SK-N-MC (cell line): ENCODE results near the gene RBMS1.
"Not testable (repeated sequence)": the region's sequence is repeated elsewhere in the genome, so short reads cannot be mapped to it uniquely, and the experiment has no call there.

Experiments
- DNase-seq: peaks from one replicate; pipeline ENCODE4 v3.0.0-alpha.2; 2011; ENCODE audit warnings: low read depth, low spot score
- H3K27ac ChIP-seq: fragments of 200-600 bp; sonication (generic); 2 replicates; pipeline ENCODE4 v1.5.1; 2016; ENCODE audit warnings: mixed run types
- H3K36me3 ChIP-seq: fragments of 200-600 bp; sonication (generic); 2 replicates; pipeline ENCODE4 v1.6.1; 2017; ENCODE audit warnings: antibody characterized with exemption, low read length, mixed read lengths; ENCODE audit not compliant: insufficient read depth
- H3K4me3 ChIP-seq: fragments of 200-600 bp; sonication (generic); 2 replicates; pipeline ENCODE4 v1.5.1; 2016
- H3K9ac ChIP-seq: fragments of 200-600 bp; sonication (generic); 2 replicates; pipeline ENCODE4 v1.8.0; 2017; ENCODE audit warnings: mixed run types, mixed read lengths; ENCODE audit not compliant: insufficient read length
- H3K9me3 ChIP-seq: fragments of 200-600 bp; sonication (generic); 2 replicates; pipeline ENCODE4 v1.6.1; 2017; ENCODE audit warnings: low read depth, mild to moderate bottlenecking, antibody characterized with exemption, low read length, moderate library complexity, mixed read lengths
- EZH2 ChIP-seq: fragments of 200-600 bp; sonication (generic); IDR thresholded peaks from one replicate; pipeline ENCODE4 v1.6.1; 2017; ENCODE audit warnings: antibody characterized with exemption
- FOXP2 ChIP-seq: optimal IDR thresholded peaks from 2 replicates; pipeline ENCODE3; 2011; ENCODE audit warnings: mild to moderate bottlenecking, moderate library complexity; ENCODE audit not compliant: insufficient read depth; ENCODE audit errors: extremely low read length, control extremely low read depth
- POLR2AphosphoS5 ChIP-seq: IDR thresholded peaks from 2 replicates; pipeline ENCODE4 v1.6.1; 2012; ENCODE audit warnings: mild to moderate bottlenecking, low read depth, low read length, borderline replicate concordance

RBMS1 gene

DNA sequence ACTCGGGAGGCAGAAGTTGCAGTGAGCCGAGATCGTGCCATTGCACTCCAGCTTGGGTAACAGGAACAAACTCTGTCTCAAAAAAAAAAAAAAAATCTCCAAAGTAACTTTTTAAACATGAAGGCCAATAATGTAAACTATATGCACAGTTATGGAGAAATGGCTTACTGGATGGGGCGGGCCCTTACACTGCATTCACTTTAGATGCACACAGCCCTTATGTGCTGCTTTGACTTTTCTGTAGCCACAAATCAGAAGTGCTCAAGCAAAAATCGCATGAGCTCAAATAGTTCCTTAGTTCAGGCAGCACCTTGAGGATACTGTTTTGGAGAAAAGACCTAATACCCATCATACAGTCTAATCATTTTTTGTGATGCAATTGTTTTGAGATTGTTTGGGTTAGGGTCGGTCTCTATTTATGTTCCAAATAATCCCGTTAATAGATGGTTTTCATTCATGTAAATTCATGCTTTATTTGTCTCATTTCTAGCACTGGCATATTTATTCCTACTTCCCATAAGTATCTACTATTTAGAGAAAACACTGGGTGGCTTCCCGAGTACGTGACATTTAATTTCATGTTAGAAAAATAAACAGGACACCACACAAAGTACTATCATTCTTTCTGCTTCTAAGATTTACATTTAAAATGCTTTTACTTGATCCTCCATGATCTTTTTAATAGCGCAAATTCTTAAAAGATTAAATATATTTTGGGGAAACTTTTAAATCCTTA, 34.7 kb downstream of the RBMS1 start:
- no peak for TF ChIP-seq FOXP2
- TF ChIP-seq EZH2, result no peak
- no peak for TF ChIP-seq POLR2AphosphoS5
- Histone ChIP-seq H3K27ac (no peak overlapping the region), H3K9ac (no peak overlapping the region), H3K4me3 (no peak overlapping the region), H3K9me3 (no peaks in the 10 kb centered on the region), H3K36me3 (no peaks in the 10 kb centered on the region)
- no peak for DNase-seq

DNA sequence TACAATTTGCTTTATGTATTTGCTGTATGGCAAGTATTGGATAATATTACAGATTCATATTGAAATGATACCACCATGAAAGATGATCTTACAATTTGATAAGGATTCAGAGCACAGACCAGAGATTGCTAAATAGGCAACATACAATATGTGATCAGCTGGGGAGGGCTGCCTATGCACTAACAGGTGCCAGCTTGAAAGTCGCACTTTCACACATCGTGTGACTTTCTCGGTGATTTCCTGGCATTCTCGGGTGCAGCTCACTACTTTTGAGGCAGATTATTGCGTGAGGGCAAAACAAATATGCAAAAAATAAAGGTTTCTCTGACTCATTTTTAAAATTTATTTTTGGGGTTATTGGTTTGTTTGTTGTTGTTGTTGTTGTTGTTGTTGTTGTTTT, 36.0 kb downstream of the RBMS1 start:
- Histone ChIP-seq H3K9me3 (no peaks in the 10 kb centered on the region), H3K9ac (no peak overlapping the region), H3K4me3 (no peak overlapping the region), H3K36me3 (no peaks in the 10 kb centered on the region), H3K27ac (no peak overlapping the region)
- TF ChIP-seq EZH2 (no peak), FOXP2 (no peak), POLR2AphosphoS5 (no peak)
- no peak for DNase-seq

DNA sequence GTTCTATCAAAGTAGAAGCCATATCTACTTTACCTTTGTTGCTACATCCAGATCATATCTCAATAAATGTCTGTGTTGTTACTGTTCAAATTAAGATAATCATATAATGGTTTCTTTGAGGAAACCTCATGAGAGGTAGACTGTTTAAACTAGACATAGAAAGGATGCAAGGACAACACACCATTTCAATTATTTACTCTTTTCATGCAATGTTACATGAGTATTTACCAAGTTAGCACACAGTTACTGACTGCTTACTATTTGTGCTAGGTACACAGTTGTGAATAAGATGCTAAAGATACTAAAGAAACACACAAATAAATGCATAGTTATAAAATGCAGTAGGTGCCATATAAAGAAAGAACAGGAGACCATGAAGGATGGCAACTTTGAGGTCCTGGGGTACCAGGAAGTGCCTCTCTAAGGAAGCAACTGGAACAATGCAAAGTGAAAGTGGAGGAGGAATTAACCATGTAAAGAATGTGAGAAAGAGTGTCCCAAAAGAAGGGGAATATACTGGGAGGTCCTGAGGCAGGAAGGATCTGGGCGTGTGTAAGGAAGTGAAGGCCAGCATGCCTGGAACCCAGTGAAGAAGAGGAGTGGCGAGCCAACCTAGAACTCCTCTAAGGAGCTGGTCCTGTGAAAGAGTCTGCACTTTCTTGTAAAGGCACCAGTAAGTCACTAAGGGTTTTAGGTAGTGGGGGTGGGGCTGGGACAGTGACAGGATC, 39.4 kb downstream of the RBMS1 start:
- Histone ChIP-seq H3K27ac (no peak overlapping the region), H3K36me3 (no peaks in the 10 kb centered on the region), H3K9ac (no peak overlapping the region), H3K9me3 (no peaks in the 10 kb centered on the region), H3K4me3 (no peak overlapping the region)
- TF ChIP-seq POLR2AphosphoS5 (no peak), FOXP2 (no peak), EZH2 (no peak)
- DNase-seq, result no peak

DNA sequence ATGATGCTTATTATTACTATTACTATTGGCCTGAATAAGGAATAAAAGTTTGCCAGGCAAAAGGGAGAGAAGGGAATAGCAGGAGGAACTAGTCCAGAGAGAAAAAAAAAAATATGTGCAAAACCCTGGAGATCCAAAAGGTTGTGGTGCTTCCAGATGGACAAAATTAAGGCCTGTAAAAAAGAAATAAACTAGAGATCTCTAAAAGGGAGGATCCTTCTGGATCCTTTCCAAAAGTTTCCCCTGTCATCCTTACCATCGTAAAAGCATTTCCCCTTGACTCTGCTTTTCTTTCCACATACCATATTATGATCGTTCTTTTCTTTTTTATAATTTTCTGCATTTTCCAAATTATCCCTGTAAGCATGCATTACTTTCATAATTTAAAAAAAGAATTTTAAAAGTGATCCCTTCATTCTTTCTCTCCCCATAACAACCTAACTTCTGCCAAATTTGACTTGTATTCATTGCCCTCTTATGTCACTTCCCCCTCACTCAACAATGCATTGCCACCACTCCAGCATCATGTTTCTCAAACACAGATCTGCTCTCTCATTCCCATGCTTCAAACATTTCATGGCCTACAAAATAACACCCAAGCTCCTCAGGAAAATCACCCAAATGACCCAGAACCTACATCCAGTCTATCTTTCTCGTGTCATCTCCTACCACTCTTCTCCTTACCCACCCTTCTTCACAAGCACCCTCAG, 40.3 kb downstream of the RBMS1 start:
- Histone ChIP-seq H3K27ac (no peak overlapping the region), H3K9ac (no peak overlapping the region), H3K4me3 (no peak overlapping the region), H3K36me3 (no peaks in the 10 kb centered on the region), H3K9me3 (no peaks in the 10 kb centered on the region)
- TF ChIP-seq EZH2 (no peak), POLR2AphosphoS5 (no peak), FOXP2 (no peak)
- no peak for DNase-seq

DNA sequence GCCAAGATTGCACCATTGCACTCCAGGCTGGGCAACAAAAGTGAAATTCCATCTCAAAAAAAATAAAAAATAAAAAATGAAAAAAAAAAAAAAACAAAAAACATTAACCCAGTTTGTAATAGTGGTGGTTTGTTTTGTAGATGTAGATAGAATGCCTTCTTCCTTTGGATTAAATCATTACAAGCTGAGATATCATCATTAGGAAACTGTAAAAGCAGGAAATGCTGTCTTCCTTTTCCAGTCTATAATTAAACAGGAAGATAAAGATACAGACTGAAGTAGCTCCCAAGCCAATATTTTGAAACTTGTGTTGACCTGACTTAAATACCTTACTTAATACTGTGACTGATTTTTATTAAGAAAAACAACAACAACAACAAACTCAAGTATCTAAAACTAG, 43.1 kb downstream of the RBMS1 start:
- DNase-seq, result no peak
- Histone ChIP-seq H3K27ac (no peak overlapping the region), H3K4me3 (no peak overlapping the region), H3K36me3 (no peaks in the 10 kb centered on the region), H3K9me3 (no peaks in the 10 kb centered on the region), H3K9ac (no peak overlapping the region)
- TF ChIP-seq EZH2 (no peak), FOXP2 (no peak), POLR2AphosphoS5 (no peak)

DNA sequence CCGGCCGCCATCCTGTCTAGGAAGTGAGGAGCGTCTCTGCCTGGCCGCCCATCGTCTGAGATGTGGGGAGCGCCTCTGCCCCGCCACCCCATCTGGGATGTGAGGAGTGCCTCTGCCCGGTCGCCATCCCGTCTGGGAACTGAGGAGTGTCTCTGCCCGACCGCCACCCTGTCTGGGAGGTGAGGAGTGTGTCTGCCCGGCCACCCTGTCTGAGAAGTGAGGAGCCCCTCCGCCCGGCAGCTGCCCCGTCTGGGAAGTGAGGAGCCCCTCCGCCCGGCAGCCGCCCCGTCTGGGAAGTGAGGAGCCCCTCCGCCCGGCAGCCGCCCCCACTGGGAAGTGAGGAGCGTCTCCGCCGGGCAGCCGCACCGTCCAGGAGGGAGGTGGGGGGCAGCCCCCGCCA, 44.8 kb downstream of the RBMS1 start:
- H3K27ac ChIP-seq, H3K4me3 ChIP-seq, H3K9me3 ChIP-seq, H3K36me3 ChIP-seq, H3K9ac ChIP-seq, DNase-seq: not testable (repeated sequence)

DNA sequence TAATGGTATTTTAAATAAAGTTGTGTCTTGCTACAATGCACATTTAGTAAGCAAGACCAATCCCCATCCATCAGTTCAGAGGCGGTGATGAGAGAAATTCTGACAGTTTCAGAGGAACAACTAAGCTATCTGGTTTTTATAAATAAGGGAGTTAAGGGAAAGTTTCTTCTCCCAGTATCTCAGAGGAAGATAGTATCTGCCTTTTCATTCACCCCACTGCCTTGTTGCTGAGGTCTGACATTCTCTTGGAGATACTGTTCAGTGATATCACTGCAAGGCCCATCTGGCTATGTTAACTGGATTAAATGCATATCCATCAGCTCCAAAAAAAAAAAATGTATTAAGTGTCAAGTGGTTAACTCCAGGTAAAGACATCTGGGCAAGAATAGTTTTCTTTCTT, 47.9 kb downstream of the RBMS1 start:
- no peak overlapping the region for H3K27ac ChIP-seq
- H3K9me3 ChIP-seq, result no peaks in the 10 kb centered on the region
- DNase-seq, result no peak
- no peaks in the 10 kb centered on the region for H3K36me3 ChIP-seq
- no peak overlapping the region for H3K9ac ChIP-seq
- TF ChIP-seq FOXP2 (no peak), EZH2 (no peak), POLR2AphosphoS5 (no peak)
- H3K4me3 ChIP-seq, result no peak overlapping the region

DNA sequence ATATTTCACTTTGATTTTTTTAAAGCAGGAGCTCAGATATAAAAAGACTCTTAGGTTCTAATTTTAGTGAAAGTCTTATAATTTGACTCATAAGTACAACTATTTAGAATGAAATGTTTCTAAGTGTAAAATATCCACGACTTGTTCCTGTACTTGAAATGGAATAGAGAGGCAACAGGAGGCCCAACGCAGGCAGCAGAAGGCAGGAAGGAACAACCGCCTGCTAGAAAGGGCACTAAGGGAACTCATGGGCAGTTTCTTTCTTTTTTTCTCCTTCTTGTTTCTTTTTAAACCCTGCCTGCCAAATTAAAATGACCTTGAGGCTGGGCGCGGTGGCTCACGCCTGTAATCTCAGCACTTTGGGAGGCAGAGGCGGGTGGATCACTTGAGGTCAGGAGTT, 51.0 kb downstream of the RBMS1 start:
- Histone ChIP-seq H3K9ac (no peak overlapping the region), H3K27ac (no peak overlapping the region), H3K9me3 (no peaks in the 10 kb centered on the region), H3K36me3 (no peaks in the 10 kb centered on the region), H3K4me3 (no peak overlapping the region)
- no peak for DNase-seq
- TF ChIP-seq POLR2AphosphoS5, result no peak
- no peak for TF ChIP-seq FOXP2
- TF ChIP-seq EZH2, result no peak
